Stimulated activated CD8-positive, alpha-beta memory T cell treated with anti-CD3 and anti-CD28 coated beads, Interleukin-4, amount 100 ng/mL, for 24 hours (primary cell): ENCODE measurements around the gene PNLIPRP1.

ENCODE experiments used
- DNase-seq: peaks from one replicate; pipeline ENCODE4 v3.0.0-alpha.2; 2020; ENCODE audit warnings: low read depth

PNLIPRP1 gene

DNA sequence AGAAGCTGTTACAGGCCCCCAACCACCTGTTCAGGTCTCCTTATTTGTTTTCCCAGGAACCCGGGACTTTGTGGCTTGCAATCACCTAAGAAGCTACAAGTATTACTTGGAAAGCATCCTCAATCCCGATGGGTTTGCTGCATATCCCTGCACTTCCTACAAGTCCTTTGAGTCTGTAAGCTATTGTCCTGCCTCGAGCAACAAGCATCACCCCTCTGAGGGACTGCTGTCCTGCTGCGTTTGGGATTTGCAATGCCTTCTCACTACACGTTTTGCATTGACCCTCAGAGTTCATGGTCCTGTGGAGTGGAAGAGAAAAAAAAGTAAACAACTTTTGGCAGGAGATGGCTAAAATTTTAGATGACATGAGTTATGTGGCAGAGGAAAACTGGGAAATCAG, 9.2 kb downstream of the PNLIPRP1 start:
- DNase-seq, result no peak

DNA sequence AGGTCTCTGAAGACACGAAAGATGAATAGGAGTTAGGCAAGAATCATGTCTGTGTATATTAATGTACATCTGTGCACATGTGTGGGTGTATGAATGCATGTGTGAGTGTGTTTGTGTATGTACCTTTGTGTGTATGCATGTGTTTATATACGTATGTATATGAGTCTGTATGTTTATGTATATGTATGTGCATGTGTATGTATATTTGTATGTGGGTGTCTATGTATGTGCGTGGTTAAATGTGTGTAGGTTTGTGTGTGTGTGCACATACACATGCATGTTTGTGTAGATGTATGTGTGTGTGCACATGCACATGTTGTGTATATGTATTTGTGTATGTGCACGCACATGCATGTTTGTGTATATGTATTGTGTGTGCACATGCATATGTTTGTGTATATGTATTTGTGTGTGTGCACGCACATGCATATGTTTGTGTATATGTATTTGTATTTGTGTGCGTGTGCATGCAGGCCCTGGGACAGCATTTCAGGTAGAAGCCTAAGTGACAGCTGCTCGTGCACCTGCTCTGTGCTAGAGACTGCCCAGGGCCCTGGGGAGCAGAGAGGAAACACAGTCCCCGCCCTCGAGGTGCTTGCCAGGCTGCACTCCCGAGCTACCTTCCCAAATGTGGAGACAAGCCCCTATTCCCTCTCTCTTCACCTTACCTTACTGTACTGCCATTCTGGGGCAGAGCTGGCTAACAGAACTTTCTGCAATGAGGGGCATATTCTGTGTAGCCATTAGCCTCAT, 12.1 kb downstream of the PNLIPRP1 start:
- no peak for DNase-seq

DNA sequence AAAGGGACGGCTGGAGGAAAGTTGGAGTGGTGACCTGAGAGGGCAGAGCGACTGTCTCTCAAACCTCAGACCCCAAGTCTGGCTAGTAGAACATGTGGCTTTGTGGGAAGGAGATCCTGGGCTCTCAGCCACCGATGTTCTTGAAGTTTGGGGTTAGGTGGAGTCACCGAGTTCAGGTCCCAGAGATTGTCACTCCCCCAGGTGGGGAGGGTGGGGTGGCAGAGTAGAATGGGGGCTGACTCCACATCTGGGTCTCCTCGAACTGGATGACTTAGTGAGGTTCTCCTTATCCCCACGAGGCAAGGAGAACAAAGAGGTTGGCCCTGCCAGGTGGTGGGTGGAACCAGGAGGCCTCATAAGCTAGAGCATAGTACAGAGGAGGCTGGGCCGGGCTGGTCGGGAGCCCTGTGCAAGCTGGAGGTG, 15.3 kb downstream of the PNLIPRP1 start:
- no peak for DNase-seq

DNA sequence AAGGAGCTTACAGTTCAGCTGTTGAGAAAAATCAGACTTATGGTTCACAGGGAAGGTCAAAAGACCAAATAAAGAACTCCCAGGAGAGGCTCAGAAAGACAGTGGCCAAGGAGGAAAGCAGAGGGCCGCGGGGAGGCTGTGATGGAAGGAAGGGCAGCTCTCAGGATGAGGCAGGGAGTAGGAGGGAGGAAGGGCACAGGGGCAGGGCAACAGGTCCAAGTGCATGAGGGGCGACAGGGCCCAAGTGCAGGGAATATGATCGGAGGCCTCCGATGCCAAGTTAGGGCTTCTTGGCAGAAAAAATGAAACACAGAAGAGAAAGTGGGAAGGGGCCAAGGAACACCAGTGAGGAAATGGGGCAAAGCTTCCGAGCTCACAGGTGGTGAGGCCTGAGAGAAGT, 16.6 kb downstream of the PNLIPRP1 start:
- no peak for DNase-seq

DNA sequence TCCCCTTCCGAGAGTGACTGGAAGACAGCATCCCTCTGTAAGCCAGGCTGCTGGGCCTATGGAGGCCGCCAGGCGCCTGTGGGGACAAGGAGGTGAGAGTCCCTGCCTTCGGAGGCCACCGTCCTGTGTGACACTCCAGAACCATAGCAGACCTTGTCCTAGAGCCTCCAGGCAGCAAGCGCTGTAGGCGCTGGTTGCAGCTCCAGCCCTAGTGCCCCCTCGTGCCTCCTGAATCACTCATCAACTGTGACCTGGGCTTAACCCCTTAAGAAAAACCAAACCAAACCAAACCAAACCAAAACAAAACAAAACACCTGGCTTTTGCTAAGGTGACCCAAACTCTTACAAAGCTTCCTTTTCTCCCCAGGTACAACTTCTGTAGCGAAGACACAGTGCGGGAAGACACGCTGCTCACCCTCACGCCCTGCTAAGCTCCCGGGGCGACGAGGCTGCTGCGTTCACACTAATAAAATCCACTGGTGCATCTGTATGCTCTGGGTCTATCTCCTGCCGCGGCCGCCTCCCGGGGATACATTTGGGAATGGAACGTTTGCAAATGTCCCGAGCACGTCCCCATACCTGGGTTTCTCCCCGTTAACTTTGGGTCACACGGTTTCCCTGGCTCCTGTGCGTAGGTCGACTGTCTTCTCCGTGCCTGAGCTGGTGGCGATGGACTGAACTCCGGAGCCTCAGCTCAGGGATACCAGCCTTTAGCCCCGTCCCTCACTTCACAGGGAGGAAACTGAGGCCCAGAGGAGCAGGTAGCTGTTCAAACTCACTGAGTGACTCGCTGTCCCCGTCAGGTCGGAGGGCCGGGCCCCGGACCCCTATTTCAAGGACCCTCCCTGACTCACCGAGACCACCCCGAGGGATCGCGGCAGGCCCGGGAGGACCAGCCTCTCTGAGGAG, 18.2 kb downstream of the PNLIPRP1 start:
- no peak for DNase-seq

DNA sequence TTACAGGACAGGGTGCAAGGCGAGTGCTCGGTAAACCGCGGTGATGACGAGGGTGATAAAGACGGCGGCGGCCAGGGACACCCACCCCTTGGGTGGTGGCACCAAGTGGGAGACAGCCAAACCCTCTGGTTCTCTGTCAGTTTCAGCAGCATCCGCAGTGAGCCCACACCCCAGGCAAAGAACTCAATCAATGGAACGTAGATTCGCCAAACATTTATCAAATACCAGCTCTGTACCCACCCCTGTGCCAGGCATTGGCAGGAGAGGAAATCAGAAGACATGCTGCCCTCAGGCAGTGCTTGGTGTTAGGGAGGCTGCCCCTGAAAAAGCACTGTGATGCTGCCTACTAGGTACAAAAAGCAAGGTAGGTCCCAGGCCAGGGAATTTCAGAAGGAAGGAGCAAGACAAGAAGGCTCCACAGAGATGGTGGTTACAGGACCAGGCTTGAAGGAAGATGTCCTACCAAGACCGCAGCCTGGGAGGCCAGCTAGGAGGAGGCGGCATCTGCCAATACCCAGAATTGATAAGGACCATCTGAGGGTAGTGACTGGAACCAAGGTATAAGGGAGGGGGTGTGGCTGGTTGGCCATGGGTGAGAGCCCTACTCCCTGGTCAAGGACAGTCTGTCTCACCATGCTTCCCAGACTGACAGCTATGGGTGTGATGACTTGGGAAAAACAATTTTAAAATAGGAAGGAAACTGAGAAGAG, 19.8 kb downstream of the PNLIPRP1 start:
- no peak for DNase-seq

DNA sequence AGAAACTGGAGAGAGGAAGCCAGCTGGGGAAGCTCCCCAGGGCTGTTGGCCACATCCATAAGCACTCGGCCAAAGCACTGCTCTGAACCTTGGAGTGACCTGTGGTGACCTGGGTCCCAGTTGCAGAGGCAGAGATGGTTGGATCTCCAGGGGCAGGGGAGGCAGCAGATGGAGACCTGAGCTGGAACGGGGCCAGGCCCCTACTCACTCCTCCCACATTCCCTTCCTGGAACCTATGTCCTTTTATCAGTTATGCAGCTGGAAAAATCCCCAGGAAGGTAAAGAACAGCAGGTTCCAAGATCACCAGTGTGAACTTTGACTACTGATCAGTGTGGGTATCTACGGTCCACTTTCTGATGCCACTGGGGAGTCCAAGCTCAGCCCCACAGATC, 20.4 kb downstream of the PNLIPRP1 start:
- no peak for DNase-seq

DNA sequence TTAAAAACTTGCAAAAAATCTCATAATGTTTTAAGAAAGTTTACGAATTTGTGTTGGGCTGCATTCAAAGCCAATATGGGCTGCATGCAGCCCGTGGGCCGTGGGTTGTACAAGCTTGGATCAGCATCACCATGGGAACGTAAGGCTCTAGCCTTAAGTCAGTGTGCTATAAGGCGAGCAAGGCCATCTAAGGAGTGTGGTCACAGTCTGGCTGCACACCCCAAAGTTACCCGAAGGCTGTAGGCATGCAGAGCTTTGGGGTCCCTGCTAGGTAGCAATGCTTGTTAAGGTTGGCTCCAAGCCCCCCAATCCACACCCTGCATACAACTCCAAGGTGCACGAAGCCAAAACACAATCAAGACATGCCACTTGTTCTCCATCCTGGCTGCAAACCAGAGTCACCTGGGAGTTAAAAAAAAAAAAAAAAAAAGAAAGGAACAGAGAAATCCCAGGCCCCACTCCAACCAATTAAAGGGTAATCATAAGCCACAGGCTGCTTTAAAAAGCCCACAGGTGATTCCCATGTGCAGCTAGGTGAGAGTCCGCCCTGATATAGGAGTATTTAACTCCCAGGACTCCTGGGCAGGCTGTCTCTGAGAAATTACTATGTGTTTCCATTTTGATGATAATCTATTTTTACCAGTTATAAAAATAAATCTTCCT, 21.5 kb downstream of the PNLIPRP1 start:
- no peak for DNase-seq

DNA sequence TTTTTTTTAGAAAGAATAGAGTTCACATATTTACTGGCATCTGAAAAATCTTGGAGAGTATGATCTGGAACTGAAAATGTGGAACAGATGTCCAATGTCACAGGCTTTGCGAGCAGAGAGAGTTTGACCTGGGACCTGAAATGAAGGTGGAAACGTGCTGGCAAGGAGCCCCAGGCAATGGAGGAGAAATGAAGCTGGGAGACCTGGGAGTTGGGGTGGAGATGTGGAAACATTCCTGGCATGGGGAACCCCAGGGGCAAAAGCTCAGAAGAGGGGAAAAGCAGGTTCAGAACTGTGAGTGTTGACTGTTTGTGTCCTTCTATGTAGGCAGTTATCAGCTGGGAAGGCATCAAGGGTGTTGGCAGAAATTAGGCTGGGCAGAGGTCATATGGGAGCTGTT, 22.7 kb downstream of the PNLIPRP1 start:
- no peak for DNase-seq

DNA sequence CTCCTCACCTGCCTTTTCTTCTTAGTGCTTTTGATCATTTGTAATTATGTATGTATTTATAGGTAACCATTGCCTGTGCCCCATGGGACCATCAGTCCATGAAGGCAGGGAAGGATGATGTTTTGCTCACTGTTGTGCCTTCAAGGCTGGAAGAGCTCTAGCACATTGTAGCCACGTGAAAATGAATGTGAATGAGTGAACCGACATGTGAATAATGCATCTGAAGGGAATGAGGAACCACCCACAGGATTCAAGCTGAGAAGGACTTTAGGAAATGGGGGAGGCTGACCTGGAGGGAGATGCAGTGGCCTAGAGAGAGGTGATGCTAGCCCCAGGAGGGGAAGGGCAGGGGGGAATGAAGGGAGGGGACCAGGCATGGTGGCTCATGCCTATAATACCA, 24.0 kb downstream of the PNLIPRP1 start:
- no peak for DNase-seq

DNA sequence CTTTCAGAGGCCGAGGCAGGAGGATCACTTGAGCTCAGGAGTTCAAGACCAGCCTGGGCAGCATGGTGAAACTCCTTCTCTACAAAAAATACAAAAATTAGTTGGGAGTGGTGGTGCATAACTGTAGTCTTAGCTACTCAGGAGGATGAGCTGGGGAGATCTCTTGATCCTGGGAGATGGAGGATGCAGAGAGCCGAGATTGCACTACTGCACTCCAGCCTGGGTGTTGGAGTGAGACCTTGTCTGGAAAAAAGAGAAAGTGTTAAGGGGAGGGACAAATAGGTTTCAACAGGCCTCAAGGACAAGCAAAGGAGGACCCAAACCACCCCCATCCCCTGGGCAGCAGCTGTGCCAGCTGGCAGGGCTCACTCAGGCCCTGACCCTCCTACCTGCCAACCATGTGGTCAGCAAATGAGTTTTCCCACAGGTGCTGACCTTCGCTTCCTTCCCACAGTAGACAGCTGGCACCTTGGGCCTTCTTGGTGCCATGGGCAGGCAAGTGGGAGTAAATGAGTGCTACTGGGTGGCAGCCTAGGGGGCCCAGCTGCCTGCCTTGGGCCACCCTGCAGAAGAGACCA, 24.5 kb downstream of the PNLIPRP1 start:
- no peak for DNase-seq

DNA sequence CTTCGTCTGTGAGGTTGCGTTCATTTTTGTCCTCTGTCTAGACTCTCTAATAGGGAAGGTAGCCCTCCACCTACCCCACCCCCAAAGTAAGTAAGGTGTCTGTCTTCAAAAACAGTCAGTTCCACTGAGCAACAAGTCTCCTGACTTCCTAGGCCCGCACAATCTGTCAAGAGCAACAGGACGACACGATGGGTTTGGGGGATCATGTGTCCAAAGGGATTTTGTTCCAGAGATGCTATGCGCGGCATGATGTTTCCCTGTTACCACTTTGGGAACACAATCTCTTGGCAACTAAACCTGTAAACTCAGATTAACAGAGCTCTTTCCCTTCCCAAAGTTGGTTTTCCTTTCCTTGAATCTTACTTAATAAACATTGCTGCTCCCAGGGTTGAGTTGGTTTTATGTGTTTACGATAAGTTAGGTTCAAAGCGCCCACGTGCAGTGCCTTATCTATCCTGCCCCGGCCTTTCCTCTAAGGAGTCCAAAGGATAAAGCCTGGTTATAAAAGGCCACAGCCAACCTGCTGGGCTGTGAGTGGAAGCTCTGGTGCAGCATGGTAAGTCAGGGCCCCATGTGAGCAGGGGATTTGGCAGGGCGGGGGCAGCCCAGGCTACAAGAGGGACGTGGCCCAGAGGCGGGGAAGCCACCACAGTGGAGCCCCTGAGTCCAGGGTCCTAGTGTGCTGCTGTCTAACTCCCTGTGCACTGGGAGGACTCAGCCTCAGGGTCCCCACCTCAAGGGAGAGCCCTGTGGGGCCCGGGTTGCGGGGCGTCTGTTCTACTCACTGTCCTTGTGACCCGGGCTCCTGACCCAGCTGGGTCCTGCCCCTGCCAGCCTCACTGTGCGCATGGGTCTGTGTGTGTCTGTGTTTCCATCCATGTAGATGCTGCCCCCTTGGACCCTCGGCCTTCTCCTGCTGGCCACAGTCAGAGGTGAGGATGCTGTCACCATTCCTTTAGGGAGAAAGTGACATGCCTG, 30.0 kb downstream of the PNLIPRP1 start, which contains the start of gene PNLIPRP2:
TSS of gene PNLIPRP2 (plus strand) at position 531 of the 978 bp plus-strand sequence.
- no peak for DNase-seq

DNA sequence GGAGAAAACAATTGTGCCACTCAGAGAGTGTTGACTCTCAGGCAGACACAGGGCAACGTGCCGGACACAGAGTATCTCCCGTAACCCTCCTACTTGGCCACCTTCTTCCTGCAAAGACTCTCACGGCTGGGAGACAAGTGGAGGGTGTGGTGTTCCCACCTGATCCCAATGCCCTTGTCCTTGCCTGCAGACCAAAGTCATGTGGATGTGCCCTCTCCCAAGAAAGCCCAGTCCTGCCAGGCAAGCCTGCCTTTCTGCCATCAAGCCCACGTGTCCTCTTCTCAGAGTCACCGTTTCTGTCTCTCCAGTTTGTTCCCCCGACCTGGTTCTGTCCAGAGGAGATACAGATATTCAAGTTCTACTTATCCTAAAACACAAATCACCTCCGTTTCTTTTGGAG, 30.7 kb downstream of the PNLIPRP1 start:
- DNase-seq, result no peak

DNA sequence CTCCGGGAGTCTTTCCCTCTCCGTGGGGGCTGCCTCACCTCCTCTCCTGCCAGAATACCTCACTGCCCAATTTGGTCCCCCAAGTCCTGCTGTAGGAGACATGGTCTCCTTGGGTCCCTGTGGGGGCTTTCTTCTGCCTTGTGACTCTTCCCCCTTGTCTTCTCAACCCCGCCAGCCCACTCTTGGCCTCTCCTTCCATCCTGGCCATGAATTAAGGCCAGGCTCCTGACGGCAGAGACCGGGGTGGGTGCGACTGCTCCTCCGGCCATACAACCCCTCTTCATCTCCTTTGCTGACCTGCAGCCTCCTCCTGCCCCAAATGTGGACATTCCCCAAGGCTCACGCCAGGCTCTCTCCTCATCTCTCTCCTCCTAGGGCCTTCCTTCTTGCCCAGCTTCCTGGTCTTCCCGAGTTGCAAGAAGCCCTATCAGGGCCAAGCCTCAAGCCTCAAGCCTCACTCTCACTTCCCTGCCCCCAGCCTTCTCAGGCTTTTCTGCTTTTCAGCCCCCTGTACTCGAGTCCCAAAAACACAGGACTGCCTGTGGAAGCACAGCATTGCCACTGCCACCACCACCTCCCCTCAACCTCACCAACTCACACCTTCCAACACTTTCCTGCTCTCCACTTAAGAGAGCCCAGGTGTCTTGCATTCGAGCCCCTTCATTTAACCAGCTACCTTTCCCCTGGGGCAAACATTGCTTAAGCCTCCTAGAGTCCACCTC, 31.3 kb downstream of the PNLIPRP1 start:
- DNase-seq, result no peak

DNA sequence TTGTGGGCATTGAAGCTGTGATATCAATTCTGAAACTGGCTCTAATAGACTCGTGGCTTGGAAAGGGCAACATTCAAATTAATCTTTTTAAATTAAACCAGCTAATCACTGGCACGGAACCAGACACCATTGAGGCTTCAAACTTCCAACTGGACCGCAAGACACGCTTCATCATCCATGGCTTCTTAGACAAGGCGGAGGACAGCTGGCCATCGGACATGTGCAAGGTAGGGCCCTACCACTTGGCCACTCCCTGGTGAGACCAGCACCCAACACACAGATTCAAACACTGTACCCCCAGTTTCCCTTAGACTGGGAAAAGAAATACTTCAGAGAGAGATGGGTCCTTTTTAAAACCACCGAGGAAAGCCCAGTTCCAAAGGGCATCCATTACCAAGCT, 35.1 kb downstream of the PNLIPRP1 start:
- DNase-seq, result no peak

DNA sequence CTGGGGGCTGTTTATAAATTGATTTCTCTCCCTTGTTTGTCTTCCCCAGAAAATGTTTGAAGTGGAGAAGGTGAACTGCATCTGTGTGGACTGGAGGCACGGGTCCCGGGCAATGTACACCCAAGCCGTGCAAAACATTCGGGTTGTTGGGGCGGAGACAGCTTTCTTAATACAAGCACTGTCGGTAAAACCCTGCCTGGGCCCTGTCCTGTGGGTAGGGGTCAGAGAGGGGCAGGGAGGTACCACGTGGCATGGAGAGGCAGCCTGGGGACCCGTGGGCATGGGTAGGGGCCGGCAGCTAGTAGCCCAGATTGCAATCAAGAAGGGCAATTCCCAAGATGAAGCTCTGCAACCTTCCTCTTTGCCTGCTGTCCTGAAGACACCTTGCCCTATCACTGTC, 36.1 kb downstream of the PNLIPRP1 start:
- no peak for DNase-seq

DNA sequence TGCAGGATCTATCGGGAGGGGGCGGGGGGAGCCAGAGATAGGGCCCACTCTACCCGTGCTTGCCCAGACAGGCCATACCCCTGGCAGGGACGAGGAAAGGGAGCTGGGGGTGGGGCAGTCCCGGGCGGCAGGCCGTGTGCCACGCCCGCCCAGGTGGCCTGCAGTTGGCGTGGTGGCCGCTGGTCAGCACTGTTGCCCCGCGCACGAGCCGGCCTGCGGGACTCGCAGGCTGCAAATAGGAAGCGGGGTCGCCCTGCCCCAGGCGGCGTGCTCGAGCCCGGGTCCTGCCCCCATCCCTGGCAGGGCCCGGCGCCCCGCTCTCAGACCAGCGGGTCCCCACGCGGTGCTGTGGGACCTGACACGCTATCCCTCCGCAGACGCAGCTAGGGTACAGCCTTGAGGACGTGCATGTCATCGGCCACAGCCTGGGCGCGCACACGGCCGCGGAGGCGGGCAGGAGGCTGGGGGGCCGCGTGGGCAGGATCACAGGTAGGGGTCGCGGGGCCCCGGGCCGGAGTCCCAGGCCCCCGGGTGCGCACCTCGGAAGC, 36.7 kb downstream of the PNLIPRP1 start:
- no peak for DNase-seq

DNA sequence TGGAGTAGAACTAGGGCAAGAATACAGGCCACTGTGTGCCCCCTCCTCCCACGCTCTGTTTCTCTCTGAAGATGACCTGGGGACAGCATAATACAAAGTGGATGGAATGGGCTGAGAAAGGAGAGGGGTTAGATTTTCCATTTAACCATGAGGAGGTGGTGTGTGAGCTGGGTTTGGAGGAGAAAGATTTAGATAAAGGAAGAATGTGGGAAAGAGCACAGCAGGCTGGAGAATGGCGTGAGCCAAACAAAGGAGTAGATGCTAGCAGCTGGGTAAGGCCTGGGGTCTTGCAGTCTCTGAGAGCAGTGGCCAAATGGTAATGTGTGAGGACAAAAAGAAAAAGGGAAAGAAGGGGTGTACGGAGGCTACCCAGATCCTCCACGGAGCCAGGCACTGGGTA, 38.6 kb downstream of the PNLIPRP1 start:
- no peak for DNase-seq

DNA sequence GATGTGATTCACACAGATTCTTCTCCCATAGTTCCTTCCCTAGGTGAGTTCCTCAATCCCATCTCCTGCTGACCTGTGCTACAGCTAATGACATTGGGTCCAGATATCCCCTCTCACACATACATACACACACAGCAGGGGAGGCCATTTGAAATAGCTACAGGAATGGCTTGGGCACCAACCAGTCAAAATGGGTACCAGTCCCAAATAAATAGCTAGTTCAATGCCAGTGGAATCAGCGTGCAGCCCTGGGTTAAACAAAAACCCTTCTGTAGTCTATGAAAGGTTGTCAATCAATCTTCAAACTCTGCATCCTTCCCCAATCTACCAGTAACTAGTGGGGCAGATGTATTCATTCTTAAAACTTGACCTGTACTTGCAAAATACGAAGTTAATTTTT, 39.3 kb downstream of the PNLIPRP1 start:
- no peak for DNase-seq
